Peyer's patch (tissue), 4 donors: ENCODE results near the gene CDK6. TPM values are rescaled to one million over a fixed set of nuclear protein-coding genes. Genes with fewer than 3 reads are reported as not detected.

ENCODE experiments used
- DNase-seq, 3 donors: peaks; one replicate each; pipeline ENCODE4 v3.0.0-alpha.2; 2017 to 2019
- H3K27ac ChIP-seq, 4 donors: fragments of 200-600 bp; sonication (generic); one replicate each; pipeline ENCODE4 v1.5.1; 2016 to 2019
- H3K27me3 ChIP-seq, 2 donors: fragments of 200-600 bp; sonication (generic); one replicate each; pipeline ENCODE4 v1.5.1; 2019
- H3K36me3 ChIP-seq, 3 donors: fragments of 200-600 bp; sonication (generic); one replicate each; pipeline ENCODE4 v1.5.1; 2016 to 2019
- H3K4me1 ChIP-seq, 4 donors: fragments of 200-600 bp; sonication (generic); one replicate each; pipeline ENCODE4 v1.5.1; 2016 to 2019
- H3K4me3 ChIP-seq, 4 donors: fragments of 200-600 bp; sonication (generic); 1 replicate in 3 of 4; 2 replicates in 1 of 4; pipeline ENCODE4 v1.5.1; 2016 to 2019; ENCODE audit warnings: mild to moderate bottlenecking in 1 of 4
- H3K9me3 ChIP-seq, 4 donors: fragments of 200-600 bp; sonication (generic); one replicate each; pipeline ENCODE4 v1.5.1; 2016 to 2019; ENCODE audit warnings: mild to moderate bottlenecking in 1 of 4
- CTCF ChIP-seq, 6 experiments: fragments of 450-650 bp in 4 of 6; fragments of 200-600 bp in 2 of 6; sonication (generic) in 1 of 6; IDR thresholded peaks; one replicate each; pipeline ENCODE4 v1.5.1; 2017 to 2019; ENCODE audit warnings: antibody characterized with exemption in 6 of 6, mild to moderate bottlenecking in 3 of 6, moderate library complexity in 1 of 6
- POLR2A ChIP-seq, 2 donors: fragments of 450-650 bp; IDR thresholded peaks; one replicate each; pipeline ENCODE4 v1.5.1; 2017; ENCODE audit warnings: antibody characterized with exemption in 2 of 2, mild to moderate bottlenecking in 2 of 2, moderate library complexity in 2 of 2
- total RNA-seq, 4 donors: library from RNA; depleted of rRNA; stranded (reverse); fragments of >200 nt; gene quantifications; one replicate each; pipeline ENCODE4 v1.1.0, GENCODE V29; 2016

The CDK6 gene
- total RNA-seq, 4 donors from 2014 or later: 25.6 to 75.1 (median 55.4) TPM

GRCh38 chr7:92742186-92742585, 94.2 kb downstream of the CDK6 start:
- Histone ChIP-seq H3K9me3 (no peaks in the 10 kb centered on the region), H3K27me3 (no peaks in the 10 kb centered on the region), H3K4me1 (no peaks in the 10 kb centered on the region), H3K4me3 (no peak overlapping the region), H3K27ac (no peak overlapping the region), H3K36me3 (no peaks in the 10 kb centered on the region)
- TF ChIP-seq POLR2A (IDR thresholded peaks at IDR 0.05) (no peak), CTCF (IDR thresholded peaks at IDR 0.05) (no peak)
- DNase-seq: no peak

- no peaks in the 10 kb centered on the region for H3K36me3 ChIP-seq
- no peak for TF ChIP-seq CTCF (IDR thresholded peaks at IDR 0.05)
- no peak for TF ChIP-seq POLR2A (IDR thresholded peaks at IDR 0.05)
- H3K27ac ChIP-seq: no peak overlapping the region
- DNase-seq: no peak
- H3K27me3 ChIP-seq: no peaks in the 10 kb centered on the region
- no peaks in the 10 kb centered on the region for H3K9me3 ChIP-seq
- no peak overlapping the region for H3K4me3 ChIP-seq
- H3K4me1 ChIP-seq: no peaks in the 10 kb centered on the region
These were observed 95.7 kb downstream of the CDK6 start for GRCh38 chr7:92740700-92741126.

DNA sequence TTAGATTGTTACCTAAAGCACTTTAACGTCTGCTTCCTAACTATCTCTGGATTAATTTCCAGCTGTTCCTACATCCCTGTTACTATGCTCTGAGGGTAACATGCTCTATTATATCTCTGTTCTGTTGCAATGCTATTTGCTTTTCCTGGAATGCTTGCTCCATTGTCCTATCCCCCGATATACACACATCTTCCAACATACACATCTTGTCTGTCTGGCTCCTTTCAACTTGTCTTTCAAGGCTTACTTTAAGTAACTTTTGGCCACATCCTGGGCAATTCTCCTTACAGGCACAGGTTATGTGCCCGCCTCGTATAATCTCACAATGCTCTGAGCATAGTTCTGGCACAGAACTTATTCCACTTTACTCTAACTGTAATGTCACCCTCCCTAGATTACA, 96.2 kb downstream of the CDK6 start:
- no peak overlapping the region for H3K27ac ChIP-seq
- H3K4me1 ChIP-seq: no peaks in the 10 kb centered on the region
- H3K36me3 ChIP-seq: no peaks in the 10 kb centered on the region
- H3K27me3 ChIP-seq: no peaks in the 10 kb centered on the region
- no peak overlapping the region for H3K4me3 ChIP-seq
- no peak for DNase-seq
- no peaks in the 10 kb centered on the region for H3K9me3 ChIP-seq
- TF ChIP-seq CTCF (IDR thresholded peaks at IDR 0.05) (no peak), POLR2A (IDR thresholded peaks at IDR 0.05) (no peak)

GRCh38 chr7:92739091-92739490, 97.3 kb downstream of the CDK6 start:
- Histone ChIP-seq H3K27me3 (no peaks in the 10 kb centered on the region), H3K4me1 (no peaks in the 10 kb centered on the region), H3K4me3 (no peak overlapping the region), H3K27ac (no peak overlapping the region), H3K36me3 (no peaks in the 10 kb centered on the region), H3K9me3 (no peaks in the 10 kb centered on the region)
- TF ChIP-seq POLR2A (IDR thresholded peaks at IDR 0.05) (no peak), CTCF (IDR thresholded peaks at IDR 0.05) (no peak)
- DNase-seq: no peak

DNA sequence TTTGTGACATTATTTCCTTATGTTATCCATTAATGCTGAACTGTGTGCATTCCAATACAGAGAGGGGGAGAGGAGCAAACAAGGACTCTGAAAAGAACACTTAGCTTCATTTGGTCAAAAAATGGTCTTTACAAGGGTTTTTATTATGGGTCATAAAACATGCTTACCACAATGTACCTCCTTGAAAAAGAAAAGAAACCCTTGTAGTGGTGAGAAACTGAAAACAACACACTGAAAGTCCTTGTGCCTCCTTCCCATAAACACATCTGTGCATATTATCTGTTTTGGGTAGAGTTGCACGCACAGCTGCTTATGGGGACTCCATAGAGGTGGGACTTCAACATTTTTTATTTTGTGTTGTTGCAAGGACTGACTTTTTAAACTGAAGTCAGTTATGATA, 98.7 kb downstream of the CDK6 start:
- no peak overlapping the region for H3K4me3 ChIP-seq
- no peaks in the 10 kb centered on the region for H3K4me1 ChIP-seq
- H3K27ac ChIP-seq: no peak overlapping the region
- no peaks in the 10 kb centered on the region for H3K9me3 ChIP-seq
- H3K36me3 ChIP-seq: no peaks in the 10 kb centered on the region
- no peaks in the 10 kb centered on the region for H3K27me3 ChIP-seq
- no peak for DNase-seq
- TF ChIP-seq CTCF (IDR thresholded peaks at IDR 0.05): no peak
- TF ChIP-seq POLR2A (IDR thresholded peaks at IDR 0.05): no peak

DNA sequence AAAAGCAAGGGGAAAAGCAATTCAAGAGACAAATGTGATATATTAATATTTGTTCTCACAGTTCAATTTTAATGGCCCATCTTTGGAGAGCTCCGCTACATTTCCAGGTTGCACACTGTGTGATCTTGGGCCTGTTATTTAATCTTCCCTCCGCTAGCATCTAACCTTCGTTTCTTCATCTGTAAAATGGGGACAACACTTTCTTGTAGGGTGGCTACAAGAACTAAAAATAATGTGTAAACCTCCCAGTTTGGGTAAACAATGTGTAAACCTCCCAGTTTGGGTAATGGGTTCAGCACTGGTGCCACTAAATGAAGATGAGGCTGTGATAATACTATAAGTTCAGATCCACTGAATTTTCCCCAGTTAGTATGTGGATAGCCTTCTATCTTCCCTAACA, 99.5 kb downstream of the CDK6 start:
- no peaks in the 10 kb centered on the region for H3K9me3 ChIP-seq
- H3K27ac ChIP-seq: no peak overlapping the region
- no peak for TF ChIP-seq POLR2A (IDR thresholded peaks at IDR 0.05)
- no peak for TF ChIP-seq CTCF (IDR thresholded peaks at IDR 0.05)
- no peak overlapping the region for H3K4me3 ChIP-seq
- H3K4me1 ChIP-seq: peaks cover 0 to 4% (median 1%) of the 10 kb centered on the region in 4 donors
- DNase-seq: no peak
- no peaks in the 10 kb centered on the region for H3K36me3 ChIP-seq
- no peaks in the 10 kb centered on the region for H3K27me3 ChIP-seq
